Measurements from ENCODE around the gene SAE1.
"Not testable (repeated sequence)": the region's sequence is repeated elsewhere in the genome, so short reads cannot be mapped to it uniquely, and the experiment has no call there.

SAE1 gene

DNA sequence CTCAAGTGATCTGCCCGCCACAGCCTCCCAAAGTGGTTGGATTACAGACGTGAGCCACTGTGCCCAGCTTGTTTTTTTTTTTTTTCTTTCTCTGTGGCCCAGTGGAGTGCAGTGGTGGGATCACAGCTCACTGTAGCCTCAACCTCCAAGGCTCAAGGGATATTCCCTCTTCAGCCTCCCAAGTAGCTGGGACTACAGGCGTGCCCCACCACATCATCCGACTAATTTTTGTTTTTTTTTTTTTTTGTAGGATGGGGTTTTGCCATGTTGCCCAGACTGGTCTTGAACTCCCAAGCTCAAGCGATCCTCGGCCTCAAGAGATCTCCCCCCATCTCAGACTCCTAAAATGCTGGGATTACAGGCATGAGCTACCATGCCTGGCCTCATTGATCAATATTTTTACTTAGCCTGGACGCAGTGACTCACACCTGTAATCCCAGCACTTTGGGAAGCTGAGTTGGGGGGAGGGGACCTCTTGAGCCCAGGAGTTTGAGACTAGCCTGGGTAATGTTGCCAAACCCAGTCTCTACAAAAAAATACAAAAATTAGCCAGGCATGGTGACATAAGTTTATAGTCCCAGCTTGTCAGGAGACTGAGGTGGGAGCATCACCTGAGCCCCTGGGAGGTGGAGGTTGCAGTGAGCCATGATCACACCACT lies 1.7 kb downstream of the SAE1 start:
- DNase-seq = no peak

DNA sequence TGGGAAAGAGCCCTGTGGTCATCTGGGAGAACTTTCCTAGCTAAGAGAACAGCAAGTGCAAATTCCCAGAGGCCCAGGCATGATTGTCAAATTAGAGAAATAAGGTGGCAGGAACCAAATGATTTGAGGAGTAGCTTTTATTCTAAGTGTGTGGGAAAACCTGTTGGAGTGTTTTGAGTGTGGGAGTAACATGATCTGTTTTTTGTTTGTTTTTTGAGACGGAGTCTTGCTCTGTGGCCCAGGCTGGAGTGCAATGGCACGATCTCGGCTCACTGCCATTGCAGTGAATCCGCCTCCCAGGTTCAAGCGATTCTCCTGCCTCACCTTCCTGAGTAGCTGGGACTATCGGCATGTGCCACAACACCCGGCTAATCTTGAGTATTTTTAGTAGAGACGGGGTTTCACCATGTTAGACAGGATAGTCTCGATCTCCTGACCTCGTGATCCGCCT lies 2.4 kb downstream of the SAE1 start:
- no peak for DNase-seq

DNA sequence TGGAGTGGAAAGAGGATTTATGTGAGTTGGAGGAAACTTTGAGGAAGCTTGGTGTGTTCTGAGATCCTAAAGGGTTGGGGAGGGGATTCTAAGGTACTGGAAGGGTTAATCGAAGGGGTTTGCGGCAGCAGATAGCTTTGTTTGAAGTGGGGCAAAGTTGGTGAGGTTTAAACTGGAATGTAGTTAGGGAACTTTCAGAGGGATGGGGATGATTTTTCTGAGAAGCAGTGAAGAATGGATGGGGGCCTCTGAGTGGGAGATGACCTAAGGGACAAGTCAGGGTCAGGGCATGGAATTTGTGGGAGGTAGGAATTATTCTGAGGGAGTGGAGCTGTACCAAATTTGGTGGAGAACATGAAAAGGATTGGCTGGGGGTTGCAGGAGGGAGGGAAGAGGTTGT lies 3.9 kb downstream of the SAE1 start:
- DNase-seq = no peak

DNA sequence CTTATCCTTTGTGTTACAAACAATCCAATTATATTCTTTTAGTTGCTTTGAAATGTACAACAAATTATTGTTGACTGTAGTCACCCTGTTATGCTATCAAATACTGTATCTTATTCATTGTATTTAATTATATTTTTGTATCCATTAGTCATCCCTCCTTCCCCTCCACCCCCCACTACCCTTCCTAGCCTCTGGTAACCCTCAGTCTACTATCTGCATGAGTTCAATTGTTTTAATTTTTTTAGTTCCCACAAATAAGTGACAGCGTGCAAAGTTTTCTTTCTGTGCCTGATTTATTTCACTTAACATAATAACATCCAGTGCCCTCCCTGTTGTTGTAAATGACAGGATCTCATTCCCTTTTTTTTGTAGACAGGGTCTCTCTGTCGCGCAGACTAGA lies 4.5 kb downstream of the SAE1 start:
- DNase-seq = no peak

DNA sequence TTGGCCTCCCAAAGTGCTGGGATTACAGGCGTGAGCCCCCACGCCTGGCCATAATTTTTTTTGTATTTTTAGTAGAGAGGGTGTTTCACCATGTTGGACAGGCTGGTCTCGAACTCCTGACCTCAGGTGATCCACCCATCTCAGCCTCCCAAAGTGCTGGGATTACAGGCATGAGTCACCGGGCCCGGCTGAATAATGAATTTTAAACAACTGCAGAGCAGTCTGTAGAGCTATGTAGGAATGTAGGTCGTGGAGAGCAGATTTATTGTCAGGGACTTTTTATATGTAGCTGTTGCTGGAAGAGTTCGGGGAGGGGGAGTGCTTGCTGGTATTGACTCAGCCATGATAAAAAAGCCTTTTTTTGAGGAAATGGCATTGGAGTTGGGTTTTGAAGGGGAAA lies 10.6 kb downstream of the SAE1 start:
- DNase-seq = not testable (repeated sequence)

DNA sequence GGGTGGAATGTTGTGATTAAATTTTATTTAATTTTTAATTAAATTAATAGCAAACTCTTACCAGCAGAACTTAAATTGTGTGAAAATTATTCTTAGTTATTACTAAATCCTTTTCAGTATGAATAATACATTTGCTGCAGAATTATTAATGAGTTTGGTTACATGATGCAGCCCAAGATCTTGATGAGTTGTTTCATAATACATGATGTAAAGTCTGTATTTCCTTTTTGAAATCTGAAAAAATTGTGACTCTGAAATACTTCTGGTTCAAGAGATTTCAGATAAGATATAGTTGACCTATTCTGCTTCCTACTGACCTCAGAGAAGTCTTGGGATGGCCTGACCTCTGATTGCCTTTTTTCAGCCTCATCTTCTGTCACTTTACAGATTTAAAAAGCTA lies 11.1 kb downstream of the SAE1 start:
- no peak for DNase-seq

DNA sequence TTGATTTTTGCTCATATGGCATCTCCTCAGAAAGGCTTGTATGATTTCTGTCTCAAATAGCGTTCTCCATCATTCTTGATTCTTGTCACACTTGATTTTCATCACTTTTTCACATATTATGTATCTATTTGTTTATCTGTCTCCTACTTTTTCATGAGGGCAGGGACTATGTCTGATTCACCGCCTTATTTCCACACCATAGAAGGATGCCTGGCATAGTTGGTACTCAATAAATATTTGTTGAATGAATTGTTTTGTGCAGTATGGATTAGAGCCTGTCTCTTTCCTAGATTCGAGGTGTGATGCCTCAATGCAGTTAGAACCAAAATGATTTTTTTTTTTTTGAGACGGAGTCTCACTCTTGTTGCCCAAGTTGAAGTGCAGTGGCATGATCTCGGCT lies 12.1 kb downstream of the SAE1 start:
- no peak for DNase-seq

DNA sequence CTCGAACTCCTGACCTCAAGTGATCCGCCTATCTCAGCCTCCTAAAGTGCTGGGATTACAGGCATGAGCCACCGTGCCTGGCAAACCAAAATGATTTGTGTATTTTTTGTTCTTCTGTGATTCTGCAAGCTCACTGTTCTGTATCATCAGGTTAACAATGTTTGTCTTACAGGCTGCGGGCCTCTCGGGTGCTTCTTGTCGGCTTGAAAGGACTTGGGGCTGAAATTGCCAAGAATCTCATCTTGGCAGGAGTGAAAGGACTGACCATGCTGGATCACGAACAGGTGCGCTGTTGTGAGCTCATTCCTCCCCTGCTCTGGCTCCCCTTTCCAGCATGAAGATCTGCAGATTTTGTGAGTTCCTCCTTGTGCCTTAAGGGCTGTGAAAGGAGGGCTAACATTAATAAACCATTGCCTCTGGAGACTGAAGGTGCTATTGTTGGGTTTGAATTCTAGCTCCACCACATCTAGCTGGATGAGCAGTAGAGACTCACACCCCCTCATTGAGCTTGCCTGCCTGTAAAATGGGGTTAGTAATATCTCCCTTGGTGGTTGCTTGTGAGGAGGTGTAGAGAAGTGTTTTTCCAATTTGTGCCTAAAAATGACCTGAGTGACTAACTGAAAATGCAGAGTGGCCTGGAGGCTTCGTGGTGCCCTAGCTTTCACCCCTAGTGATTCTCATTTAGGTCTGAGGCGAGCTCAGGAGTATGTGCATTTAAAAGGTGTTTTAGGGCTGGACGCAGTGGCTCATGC lies 12.9 kb downstream of the SAE1 start:
- DNase-seq = no peak

DNA sequence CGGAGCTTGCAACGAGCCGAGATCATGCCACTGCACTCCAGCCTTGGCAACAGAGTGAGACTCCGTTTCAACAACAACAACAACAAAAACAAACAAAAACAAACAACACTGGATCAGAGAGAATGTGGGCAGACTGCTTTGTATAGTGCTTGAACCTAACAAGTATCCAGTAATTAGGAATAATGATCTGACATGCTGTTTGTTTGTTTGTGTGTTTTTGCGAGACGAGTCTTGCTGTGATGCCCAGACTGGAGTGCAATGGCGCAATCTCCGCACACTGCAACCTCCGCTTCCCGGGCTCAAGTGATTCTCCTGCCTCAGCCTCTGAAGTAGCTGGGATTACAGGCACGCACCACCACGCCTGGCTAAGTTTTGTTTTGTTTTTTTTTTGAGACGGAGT lies 14.0 kb downstream of the SAE1 start:
- DNase-seq = no peak

DNA sequence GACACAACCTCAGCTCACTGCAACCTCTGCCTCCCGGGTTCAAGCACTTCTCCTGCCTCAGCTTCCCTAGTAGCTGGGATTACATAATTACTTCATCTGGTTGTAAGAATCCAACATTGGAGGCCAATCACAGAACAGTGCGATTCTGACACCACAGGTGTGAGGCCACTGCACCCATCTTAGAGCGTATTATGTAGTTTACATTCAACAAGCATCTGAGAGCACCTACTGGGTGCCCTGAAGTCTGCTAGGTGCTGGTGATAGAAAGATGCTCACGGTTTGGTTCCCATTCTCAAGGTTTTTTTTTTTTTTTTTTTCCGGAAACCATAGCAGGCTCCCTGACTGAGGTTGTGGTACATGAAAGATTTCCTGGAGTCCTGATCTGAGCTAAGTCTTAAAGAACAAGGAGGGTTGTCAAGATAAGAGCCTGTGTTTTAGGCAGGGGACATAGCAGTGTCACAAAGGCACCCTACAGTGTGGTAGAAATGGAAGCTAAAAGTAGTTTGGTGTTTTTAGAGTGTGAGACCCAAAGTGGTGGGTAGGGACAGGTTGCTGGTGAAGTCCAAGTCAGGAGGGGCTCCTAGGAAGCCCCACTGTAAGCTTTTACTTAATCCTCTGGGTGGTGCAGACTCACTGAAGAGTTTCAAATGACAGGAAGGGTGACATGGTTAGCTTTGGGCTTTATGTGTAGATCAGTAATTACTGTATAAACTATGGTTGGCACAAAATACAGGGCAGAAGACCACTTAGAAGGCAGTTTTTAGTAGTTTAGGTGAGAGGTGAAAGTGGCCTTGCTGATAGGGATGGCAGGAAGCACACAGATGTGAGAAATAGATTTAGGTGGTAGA lies 15.2 kb downstream of the SAE1 start:
- DNase-seq = no peak

DNA sequence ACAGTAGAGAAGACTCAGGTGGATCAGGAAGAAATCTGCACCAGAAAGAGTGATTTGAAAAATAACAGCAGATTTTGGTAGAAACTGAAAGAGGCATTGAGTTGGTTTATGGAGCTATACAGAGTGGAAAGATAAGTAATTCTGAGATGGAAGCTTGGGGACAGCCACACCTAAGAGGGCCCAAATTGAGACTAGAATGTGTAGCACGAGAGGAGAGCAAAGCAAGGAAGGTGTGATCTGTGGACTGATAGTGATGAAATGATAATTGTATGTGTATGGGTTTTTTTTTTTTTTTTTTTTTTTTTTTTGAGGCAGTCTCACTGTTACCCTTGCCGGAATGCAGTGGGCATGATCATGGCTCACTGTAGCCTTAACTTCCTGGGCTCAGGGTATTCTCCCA lies 16.3 kb downstream of the SAE1 start:
- DNase-seq = no peak

DNA sequence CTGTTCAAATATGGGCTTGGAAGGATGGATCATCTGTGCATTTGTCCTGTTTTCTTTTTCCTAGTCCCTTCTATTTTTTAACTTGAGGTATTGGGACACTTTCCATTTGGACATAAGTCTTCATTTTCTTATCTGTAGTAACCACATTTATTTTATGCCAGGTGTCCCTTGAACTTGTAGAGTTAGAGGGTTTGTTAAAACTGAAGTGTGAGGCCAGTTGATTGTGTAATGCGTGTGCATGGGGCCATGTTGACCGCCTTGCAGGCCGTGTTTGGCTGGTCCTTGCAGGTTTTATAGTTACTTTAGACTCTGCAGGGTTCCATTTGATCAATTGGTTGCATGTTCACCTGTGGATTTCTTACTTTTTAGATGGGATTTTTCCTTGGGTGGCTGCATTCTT lies 21.0 kb downstream of the SAE1 start:
- DNase-seq = no peak

DNA sequence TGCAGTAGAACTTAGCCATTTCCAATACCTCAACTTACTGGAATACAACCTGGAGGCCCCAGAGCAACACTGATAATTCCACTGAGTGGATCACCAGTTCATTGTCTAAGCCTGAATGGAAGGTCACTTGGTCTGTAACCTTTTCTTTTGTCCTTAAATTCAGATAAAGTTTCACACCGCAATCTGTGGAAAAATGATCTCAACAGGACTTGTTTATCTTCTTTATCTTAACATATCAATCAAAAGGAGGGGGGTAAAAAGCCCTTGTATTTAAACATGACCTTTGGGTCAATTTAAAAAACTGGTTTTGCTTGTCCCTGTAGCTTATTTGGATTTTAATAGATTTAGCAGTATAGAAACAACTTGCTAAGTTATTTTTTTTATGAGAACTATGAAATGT lies 21.6 kb downstream of the SAE1 start:
- DNase-seq = no peak

DNA sequence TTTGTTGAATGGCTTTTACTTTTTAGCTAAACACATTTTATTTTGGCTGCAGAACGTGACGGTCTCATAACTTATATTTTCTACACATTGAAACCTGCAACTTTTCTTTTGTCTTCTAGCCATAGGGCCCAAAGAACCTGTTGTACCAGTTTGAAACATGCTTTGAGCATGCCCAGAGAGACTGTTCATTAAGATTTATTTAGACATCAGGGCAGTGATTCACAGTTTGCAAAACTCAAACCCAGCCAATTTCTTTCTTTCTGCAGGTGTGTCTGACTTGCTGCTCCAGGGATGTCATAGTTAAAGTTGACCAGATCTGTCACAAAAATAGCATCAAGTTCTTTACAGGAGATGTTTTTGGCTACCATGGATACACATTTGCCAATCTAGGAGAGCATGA lies 22.0 kb downstream of the SAE1 start:
- no peak for DNase-seq

DNA sequence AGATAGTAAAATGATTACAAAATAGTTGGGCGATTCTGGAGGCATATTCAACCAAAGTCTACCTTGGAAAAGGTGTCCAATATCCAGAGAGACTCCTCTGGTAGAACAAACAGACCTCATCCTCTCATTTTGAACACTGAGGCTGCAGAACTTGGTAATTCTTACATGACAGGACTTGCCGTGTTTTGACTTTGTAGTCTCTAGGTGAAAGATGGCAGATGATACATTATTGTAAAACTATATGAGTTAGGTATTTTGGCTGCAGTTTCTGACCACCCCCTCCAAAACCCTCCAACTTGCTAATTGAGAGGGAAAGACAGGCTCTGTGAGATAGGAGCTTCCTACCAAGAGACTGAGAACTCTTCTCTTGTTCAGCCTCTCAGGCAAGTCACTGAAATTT lies 22.6 kb downstream of the SAE1 start:
- no peak for DNase-seq

DNA sequence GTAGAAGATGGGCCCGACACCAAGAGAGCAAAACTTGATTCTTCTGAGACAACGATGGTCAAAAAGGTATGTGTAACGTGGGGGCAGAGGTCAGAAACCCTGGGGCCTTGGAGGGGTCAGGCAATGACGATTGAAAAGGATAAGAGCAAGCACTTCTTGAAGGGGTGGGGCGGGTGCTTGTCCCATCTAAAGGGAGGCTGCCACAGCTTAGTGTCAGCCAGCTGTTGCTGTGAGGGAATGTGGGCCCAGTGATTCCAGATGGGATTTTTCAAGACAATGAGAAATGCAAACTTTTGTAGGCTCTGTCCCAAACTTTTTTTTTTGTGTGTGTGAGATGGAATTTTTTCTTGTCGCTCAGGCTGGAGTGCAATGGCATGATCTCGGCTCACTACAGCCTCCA lies 24.5 kb downstream of the SAE1 start:
- no peak for DNase-seq

DNA sequence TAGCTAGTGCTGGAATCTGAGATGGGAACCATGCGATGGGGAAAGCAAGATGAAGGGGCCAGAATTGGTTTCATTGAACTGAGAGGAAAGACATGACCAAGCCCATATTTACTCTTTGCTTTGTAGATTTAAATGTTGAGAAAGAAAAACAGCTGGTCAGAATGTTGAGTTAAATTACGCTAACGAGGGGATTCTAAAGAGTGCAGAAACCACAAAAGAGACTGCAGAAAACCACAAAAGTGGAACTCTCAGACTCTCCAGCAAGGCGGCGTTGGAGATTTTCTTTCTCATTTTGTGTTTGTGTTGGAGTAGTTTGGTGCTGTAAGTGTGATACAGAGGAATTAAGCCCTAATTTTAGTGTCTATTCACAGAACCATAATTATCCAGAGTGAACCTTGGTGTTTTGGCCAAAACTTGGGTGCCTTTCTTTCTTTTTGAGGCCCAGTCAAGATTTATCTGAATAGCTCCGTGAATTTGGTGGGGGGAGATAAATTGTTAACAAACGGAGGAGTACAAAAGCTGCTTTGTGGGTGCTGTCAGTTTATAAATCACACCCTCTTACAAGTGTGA lies 26.3 kb downstream of the SAE1 start:
- DNase-seq = no peak

DNA sequence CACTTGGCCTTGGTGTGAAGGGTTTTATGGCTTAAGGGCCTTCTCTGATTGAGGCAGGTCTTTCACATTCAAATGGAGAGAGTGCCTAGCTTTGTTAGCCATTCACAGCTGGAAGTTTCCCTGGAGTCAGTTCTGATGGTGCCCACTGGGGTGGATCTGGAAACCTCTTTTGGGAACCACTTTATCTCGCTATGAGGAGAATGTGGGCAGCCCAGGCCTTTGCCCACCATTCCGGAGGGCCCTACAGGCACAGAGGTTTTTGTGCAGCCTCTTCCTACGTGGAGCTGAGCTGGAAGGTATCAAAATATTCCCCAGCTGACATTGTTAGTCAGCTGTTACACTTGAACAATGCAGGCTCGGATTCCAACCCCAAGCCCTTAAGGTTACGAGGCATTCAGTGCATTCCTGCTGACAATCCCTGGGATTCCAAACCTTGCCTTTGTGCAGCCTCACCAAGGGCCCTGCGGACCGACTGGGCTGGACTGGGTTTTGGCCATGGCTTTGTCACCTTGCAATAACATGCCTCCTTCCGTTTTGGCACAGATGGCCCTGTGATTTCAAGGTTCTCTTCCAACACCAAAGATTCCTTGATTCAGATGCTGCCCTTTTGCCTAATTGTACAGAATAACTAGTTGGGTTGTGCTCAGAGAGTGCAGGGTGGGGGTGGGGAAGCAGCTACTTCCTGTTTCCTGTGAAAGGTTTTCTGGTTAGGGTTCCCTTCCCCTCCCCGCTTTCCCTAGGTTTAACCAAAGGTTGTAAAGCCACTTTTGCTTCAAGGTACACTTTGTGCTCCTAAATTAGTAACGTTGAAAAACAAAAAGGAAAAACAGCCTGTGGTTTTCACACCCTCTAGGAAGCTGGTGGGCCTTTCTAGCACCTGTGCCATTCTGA lies 27.0 kb downstream of the SAE1 start:
- no peak for DNase-seq

DNA sequence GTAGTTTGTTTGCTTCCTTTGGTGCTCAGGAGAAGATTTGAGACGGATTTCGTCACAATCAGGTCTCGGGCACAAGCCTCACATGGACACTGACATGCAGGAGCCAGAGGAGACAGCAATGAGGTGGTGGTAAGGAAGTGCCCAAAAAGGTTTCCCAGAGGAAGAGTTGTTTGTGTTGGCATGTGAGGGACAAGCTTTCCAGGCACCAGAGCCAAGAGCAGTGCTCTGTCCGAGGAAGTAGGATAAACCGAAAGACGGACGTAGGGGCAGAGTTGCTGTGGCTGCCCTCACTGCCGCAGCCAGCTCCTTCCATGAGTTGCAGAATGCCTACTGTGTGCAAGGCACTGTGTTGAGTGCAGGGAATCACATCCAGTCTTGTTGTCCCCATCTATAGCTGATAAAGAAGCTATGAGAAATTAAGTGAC lies 27.7 kb downstream of the SAE1 start:
- no peak for DNase-seq

DNA sequence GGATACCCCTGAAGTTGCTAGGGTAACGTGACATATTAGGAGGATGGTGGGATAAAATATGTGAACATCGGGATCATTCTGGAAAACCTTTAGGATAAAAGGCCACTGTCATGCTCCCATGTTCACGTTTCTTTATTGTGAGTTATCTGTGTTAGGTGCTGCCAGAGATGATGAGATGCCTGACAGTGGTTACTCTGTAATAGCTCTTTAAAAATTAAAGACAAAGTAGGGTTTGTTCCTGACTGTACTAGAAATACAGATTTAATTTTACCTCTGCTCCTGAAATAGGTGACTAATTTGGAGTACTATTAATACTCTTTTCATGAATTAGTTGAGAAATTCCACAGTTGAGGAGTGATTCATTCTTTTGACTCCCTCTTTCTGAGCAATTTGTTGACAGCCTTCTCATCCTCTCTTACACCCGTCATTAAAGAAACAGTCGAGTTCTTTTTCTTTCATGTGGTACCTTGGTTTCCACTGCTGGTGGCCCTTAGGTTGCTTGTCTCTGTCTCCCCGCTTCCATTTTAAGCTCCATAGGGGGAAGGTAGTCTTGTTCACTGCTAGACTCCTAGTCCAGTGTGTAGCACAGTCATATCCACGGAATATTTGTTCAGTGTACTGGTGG lies 28.4 kb downstream of the SAE1 start:
- no peak for DNase-seq

DNA sequence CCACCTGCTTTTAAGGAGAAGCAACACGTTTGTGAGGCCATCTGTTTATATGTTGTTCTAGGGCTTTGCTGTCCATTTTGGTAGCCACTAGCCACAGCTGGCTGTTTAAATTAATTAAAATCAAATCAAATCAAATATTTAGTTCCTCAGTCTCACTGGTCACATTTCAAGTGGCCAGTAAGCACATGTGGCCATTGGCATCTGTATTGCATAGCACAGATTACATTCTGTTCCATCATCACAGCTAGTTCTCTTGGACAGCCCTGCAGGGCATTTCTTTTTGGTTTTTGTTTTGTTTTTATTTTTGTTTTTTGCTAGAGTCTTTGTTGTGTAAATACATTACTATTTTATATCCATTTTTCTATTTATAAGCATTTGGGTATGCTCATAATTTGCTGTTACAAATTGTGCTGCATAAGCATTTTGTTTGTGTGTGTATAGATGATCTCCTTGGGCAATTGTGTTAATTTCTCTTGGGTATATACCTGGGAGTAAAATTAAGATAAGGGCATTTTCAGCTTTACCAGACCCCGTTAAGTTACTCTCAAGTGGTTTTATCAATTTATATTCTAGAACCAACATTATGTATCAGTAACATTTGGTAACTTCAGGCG lies 31.3 kb downstream of the SAE1 start:
- DNase-seq = no peak

DNA sequence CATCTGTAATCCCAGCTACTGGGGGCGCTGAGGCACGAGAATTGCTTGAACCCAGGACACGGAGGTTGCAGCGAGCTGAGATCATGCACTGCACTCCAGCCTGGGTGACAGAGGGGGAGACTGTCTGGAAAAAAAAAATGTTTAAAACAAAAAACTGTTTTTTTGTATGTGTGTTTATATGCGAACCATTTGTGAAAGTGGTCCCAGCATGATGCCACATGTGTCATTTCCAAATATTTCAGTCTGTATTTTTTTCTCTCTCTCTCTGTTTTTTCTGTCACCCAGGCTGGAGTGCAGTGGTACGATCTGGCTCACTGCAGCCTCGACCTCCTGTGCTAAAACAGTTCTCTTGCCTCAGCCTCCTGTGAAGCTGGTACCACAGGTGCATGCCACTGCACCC lies 37.4 kb downstream of the SAE1 start:
- no peak for DNase-seq
